GM19372 (cell line): ENCODE data around the gene CCDC183.
"Not testable (repeated sequence)": the region's sequence is repeated elsewhere in the genome, so short reads cannot be mapped to it uniquely, and the experiment has no call there.

Source experiments
- ATAC-seq: cut with Tn5 transposase; IDR thresholded peaks from one replicate; pipeline ENCODE4 v1.9.1; 2021; ENCODE audit warnings: mild to moderate bottlenecking, low read depth, moderate library complexity; ENCODE audit not compliant: unreplicated experiment

CCDC183 gene

DNA sequence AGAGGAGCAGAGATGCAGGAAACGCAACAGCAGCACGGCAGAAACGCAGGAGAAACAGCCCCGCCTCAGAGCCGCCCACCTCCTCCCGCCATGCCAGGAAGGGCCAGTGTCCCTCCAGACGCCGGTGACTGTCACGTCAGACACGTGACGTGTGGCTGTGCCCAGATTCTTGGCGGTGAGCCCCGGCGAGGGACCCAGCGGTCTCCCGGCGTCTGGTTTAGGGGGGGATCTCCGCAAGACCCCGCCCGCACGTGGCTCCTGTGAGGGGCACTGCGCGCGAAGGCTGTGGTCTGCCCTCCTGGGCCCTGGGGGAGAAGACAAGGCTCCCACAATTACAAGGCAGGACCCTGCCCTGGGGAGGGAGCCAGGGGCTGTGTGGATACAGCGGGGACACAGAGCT, 35.7 kb upstream of the CCDC183 start:
- ATAC-seq: no peak

DNA sequence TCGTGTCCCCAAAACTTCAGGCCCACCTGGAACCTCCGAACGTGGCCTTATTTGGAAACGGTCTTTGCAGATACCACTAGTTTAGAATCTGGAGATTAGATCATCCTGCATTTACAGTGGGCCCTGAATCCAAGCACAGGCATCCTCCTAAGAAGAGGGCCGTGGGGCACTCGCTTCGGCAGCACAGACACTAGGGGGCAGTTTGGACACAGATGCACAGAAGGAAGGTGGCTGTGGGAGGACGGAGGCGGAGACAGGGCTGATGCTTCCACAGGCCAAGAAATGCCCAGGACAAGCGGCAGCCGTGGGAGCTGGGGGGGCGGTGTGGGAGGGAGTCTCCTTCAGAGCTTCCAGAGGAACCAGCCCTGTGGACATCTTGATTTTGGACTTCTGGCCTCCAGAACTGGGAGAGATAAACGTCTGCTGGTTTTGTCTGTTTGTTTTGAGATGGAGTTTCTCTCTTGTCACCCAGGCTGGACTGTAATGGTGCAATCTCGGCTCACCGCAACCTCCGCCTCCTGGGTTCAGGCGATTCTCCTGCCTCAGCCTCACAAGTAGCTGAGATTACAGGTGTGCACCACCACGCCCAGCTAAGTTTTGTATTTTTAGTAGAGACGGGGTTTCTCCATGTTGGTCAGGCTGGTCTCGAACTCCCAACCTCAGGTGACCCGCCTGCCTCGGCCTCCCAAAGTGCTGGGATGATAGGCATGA, 35.1 kb upstream of the CCDC183 start:
- ATAC-seq: not testable (repeated sequence)

DNA sequence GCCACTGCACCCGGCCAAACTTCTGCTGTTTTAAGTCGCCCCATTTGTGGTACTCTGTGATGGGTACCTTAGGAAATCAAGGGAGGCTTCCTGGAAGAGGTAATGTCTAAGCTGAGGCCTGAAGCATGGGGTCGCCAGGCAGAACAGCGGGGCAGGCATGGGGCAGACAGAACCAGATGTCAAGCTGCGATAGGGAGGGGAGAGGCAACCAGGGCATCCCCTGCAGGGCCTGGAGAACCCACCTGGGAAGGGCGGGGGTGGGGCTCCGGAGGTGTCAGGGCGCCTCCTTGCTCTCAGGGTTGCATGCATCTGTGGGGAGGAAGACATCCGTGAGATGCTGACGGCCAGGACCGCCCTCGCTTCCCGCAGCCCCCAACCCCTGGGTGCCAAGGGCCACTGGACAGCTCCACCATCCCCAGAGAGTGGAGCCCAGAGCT, 34.6 kb upstream of the CCDC183 start:
- ATAC-seq: no peak

DNA sequence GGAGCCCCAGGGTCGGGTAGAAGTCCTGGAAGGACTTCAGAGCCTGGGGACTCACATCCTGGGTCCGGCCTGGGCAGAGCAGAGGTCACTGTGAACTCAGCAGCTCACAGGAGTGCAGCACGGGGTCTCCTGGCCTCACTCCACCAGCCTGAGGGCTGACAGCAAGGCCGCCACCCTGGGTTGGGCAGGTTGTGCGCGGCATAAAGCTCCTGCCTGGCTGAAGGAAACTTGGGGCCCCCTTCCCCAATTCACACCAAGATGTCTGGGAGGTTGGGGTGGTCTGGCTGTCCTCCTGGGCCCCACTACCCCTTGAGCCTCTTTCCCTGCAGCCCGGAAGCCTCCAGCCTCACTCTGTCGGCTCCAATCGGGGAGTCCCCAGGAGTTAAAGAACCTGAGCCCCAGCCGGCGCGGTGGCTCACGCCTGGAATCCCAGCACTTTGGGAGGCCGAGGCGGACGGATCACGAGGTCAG, 33.9 kb upstream of the CCDC183 start:
- no peak for ATAC-seq

DNA sequence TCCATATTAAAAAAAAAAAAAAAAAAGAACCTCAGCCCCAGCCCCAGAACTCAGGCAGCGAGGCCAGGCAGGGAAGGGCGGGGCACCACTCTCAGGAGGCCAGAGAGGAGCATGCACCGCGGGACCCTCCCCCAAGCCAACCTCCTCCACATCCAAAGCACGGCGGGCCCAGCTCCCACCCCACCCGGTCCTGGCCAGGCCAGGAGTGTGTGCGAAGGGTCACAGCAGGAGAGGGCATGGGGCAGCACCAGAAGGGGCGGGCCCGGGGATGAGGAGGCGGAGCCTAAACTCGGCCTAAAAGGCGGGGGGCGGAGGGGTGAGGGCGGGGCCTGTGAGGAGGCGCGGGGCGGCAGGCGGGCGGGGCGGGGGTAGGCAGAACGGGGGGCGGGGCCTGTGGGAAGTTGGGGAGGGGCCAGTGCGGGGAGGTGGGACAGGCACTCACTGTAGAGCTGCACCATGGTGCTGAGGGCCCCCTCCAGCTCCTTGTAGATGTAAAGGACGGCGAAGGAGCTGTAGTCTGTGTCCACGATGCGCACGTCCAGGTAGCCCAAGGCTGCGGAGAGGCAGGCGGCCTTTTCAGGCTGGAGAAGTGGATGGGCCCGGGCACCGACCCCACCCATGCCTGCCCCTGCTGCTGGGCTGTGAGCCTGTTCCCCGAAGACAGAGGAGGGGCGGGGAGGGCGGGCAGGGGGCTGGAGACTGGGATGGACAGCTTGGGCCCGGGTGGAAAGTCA, 33.1 kb upstream of the CCDC183 start:
- ATAC-seq: no peak

DNA sequence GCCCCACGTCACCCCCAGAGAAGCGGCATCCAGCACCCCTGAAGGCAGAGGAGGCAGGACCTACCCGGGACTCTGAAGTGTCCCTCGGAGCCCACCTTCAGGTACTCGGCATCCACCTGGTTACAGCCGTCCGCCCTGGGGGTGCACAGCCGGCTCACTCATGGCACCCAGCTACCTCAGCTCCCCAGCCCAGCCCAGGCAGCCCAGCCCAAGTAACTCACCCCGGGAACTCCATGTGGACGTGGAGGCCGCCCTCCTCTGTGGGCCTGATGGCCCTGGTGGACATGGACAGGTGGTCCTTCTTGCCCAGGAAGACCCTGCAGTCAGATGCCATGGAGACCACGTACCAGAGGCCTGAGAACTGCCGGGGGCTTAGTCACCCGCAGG, 32.5 kb upstream of the CCDC183 start:
- no peak for ATAC-seq

DNA sequence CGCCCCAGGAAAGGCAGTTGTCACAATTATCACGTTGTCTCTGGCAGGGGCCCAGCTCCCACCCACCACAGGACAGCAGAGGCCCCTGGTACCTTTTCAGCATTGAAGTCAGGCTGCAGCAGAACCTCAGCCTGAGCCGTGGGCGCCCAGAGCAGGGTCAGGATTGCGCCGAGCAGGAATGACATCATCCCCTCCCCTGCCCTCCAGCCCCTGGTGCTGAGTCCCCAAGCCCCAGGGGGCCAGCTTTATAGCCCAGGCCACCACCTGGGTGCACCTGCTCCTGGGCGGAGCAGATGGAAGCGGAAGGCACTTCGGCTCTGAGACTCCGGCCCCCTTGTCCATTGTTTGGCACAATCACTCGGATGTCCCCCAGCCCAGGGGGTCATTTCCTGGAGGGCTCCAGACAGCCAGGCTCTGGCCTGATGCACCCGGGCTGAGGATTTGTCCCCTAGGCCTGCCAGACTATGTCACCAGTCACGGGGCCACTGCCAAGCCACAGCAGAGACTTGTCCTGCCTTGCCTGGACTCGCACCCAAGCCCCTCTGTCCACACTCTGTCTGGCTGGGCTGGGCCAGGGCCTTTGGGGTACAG, 31.7 kb upstream of the CCDC183 start, which contains the start of gene LCN15:
TSS of gene LCN15 (minus strand) at position 218 of the 591 bp plus-strand sequence. CDS start at position 188, 30 bp downstream.
- no peak for ATAC-seq

DNA sequence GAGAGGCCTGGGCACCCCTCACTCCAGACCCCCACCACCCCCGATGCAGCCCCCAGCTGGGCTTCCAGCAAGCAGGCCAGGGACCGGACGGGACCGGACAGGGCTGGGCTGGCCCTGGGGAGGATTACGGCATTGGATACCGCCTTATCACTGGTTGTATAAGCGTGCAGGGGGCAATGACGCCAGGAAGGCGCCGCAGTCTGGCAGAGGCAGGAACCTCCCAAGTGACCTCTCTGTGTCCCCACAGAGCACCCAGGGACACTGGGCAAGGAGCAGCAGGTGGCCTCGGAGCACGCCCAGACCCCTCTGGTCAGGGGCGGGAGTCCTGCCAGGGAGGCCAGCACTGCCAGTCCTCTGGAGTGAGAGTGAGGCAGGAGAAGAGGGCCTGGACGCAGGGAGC, 31.1 kb upstream of the CCDC183 start:
- ATAC-seq: no peak

DNA sequence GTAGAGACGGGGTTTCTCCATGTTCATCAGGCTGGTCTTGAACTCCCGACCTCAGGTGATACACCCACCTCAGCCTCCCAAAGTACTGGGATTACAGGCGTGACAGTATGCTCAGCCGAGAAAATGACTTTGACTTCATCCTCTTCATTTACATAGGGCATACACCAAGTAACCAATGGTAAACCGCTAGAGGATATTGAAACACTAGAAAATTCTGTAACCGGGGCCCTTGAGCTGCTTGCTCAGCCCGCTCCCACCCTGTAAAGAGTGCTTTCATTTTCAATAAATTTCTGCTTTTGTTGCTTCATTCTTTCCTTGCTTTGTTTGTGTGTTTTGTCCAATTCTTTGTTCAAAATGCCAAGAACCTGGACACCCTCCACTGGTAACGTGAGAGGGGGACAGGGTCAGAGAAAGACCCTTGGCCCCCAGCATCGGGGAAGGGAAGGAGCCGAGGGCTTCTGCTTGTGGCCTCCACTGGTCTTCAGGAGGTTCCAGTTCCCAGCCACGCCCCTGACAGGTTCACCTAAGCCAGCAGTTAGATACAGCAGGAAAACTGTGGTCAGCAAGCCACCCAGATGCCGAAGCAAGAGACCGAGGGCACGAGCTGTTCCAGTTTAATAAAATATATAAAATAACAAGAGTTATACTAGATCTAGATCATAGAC, 30.3 kb upstream of the CCDC183 start:
- not testable (repeated sequence) for ATAC-seq

DNA sequence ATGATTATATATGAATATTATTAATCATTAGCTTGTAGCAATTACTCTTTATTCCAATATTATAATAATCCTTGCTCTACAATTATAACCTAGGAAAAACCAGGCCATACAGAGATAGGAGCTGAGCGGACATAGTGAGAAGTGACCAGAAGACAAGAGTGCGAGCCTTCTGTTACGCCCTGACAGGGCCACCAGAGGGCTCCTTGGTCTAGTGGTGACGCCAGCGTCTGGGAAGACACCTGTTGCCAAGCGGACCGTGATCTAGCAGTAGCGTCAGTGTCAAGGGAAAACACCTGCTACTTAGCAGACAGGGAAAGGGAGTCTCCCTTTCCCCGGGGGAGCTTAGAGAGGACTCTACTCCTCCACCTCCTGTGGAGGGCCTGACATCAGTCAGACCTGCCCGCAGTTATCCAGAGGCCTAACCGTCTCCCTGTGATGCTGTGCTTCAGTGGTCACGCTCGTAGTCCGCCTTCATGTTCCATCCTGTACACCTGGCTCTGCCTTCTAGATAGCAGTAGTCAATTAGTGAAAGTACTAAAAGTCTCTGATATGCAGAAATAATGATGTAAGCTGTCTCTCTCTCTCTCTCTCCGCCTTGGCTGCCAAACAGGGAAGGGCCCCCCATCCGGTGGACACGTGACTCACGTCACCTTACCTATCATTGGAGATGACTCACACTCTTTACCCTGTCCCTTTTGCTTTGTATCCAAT, 29.6 kb upstream of the CCDC183 start:
- ATAC-seq: not testable (repeated sequence)

DNA sequence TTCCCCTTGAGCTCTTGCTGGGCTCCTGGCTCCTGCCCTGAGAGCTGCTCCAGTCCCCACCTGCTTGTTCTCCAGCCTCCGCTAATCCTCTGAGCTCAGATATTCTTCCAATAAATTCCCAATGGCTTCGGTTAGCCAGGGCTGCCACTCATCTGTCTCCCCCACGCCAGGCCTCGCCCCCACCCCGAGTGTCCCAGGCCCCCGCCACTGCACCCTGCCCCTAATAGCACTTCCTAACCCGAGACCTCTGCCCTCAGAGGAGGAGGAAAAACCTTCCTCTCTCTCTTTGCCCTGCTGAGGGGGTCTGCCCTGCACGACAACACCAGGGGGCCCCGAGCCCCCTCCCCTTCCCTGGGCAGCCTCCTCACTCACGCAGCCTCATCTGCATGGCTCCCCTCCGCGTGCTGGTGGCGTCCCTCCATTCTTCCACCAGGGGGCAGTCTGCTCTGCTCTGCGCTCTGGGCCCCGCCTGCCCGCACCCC, 26.4 kb upstream of the CCDC183 start:
- no peak for ATAC-seq

DNA sequence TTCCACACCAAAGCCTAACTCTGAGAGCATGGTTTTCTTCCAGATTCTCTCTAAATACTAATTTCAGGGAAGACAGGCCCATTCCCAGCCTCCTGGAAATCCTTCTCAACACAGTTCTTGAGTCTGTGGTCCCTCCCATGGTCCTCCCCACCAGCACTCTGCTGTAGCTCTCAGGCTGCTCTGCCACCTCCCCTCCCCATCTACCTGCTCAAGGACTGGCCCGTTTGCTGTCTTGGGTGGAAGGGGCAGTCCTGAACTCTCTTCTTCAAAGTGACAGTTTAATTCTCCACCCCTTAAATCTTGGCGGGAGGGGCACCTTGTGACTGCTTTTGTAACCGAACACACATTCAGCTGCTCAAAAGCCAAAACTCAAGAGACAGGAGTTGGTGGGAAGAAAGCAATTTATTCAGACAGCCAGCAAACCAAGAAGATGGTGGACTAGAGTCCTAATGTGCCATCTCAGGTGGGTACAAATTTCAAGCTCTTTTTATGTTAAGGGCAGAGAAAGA, 24.2 kb upstream of the CCDC183 start:
- ATAC-seq: no peak

DNA sequence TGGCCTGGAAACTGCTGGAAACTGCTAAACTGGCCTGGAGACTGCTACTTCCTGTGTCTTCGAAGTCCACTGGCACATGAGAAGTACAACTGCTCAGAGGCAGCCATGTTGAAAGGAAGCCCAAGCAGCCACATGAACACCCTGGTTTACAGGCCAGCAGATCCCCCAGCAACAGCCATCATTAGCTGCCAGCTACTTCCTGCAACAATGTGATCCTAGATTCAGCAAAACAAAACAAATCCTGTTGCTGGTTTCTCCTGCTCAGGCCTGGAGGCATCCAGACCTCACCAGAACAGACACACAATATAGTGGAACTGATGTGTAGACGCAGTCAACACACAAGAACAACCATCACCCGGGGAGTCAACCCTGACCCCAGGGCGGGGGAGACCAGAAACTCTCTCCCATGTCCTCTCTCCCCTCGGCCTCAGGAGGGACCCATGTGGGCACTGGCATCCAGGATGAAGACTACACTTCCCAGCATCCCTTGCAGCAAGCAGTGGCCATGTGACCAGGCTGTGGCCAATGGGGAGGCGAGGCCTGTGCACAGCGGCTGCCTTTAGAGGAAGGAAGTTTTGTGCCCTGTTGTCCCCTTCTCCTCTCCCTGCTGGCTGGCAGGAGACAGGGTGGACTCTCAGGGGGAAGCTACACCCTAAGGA, 22.6 kb upstream of the CCDC183 start:
- ATAC-seq: no peak

DNA sequence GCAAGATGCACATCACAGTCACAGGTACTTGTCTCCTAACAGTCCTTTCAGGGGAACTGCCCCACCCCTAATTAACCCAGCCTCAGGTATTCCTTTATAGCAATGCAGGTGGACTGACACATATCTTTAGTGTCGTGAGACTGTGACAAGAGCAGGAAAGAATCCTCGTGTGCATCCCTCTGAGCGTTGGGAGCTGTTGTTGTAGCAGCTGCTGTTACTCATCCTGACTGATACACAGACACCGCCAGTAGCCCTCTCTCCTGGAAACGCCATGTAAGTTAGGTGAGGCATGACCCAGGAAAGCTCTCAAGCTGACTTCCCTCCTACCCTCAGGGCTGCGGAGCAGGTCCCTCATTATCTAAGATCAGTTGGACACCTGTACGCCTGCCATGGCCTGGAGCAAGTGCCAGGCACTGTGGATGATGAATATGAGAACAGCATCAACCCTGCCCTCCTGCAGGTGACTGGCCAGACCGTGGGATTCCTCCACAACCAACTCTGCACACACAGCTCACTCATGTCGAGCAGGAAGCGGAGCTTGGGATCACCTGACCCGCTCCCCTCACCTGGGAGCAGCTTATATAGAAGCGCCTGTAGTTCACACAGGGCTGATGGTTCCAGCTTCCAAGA, 21.6 kb upstream of the CCDC183 start:
- ATAC-seq: no peak

DNA sequence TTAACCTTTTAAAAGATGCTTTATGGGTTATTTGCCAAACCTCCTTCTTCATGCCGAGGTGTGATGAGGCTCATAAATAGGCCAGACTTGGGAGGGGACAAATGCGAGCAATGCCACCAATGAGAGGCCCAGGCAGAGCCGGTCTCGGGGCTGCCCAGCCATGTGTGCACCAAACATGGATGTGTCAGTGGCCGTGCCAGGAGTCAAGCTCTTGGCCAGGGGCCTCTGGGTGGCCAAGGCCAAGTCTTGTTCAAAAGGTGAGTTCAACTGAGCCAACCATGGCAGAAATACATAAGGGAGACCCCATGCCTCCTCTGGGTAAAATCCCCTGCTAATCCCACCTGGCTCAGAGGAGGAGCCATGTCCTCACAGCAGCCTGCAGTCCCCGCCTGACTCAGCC, 20.9 kb upstream of the CCDC183 start:
- ATAC-seq: no peak

DNA sequence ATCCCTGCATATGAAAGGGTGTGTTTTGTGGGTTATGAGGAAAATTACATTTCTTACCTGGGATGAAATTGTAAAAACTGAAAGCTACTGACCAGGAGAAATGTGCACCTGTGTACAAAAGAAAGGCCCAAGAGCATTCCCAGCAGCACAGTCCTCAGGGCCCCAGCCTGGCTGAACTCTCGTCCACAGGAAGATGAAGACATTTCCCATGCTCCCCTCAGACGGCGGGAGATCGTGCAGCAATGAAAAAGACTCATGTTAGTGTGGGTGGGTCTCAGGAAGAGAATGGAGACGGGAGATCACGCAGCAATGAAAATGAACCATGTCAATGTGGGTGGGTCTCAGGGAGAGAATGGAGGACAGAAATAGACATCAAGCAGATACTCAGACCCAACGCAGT, 19.2 kb upstream of the CCDC183 start:
- no peak for ATAC-seq

DNA sequence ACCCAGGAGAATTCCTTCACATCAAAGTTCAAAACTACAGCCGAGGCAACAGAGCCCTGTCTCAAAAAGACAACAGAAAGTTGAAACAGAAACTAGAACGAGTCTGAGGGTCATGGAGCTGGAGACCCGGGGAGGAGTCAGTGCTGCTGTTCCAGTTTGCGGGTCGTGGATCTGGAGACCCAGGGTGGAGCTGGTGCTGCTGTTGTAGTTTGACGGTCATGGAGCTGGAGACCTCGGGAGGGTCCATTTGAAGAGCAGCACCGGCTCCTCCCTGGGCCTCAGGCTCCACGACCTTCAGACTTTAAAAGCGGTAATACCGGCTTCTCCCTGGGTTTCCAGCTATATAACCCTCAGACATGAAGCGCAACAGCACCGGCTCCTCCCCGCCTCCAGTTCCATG, 18.8 kb upstream of the CCDC183 start:
- ATAC-seq: no peak

DNA sequence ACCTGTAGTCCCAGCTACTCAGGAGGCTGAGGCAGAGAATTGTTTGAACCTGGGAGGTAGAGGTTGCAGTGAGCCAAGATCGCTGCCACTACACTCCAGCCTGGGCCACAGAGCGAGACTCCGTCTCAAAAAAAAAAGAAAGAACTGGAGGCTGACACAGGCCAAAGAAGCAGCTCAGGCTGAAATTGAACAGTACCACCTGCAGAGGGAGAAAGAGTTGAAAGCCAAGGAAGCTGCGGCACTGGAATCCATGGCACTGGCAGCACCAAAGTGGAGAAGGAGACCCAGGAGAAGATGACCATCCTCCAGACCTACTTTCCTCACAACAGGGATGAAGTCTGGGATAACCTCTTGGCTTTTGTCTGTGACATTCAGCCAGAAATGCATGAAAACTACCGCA, 16.3 kb upstream of the CCDC183 start:
- ATAC-seq: no peak

DNA sequence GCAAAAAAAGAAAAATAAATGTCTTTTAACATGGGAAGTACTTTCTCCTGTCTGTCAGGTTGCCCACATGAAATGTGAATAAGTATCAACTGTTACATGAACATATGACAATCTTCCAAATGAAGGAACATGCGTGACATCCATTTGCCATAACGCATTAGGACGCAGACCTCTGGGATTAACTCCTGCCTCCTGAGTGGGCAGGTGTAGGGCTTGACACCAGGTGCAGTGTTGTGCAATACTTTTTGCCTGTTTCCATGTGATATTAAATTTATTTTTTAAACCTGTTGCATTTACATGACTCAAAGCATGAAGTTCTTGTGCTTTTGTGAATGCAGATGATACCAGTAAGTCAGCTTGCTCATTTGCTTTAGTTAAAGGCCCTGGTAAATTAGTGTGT, 13.7 kb upstream of the CCDC183 start:
- no peak for ATAC-seq
